ENCODE data around the gene MAMDC4. TPM values are rescaled to one million over a fixed set of nuclear protein-coding genes. Genes with fewer than 3 reads are reported as not detected.

MAMDC4 gene
- total RNA-seq, 1 donor from 2014 or later, result 8.5 TPM

GRCh38 chr9:136888454-136888853, 36.3 kb downstream of the MAMDC4 start:
- H4K20me1 ChIP-seq (ENCODE audit: insufficient read depth, low read length), result peaks cover 26% of the 10 kb centered on the region
- Mint-ChIP-seq H3K9me3 (ENCODE audit: unreplicated experiment) (no peaks in the 10 kb centered on the region), H3K4me3 (ENCODE audit: unreplicated experiment) (no peak overlapping the region), H3K36me3 (ENCODE audit: low read depth, unreplicated experiment) (peaks cover 3% of the 10 kb centered on the region), H3K27me3 (ENCODE audit: low read depth, unreplicated experiment) (no peaks in the 10 kb centered on the region), H3K27ac (ENCODE audit: unreplicated experiment) (no peak overlapping the region), H3K4me1 (ENCODE audit: low read depth, unreplicated experiment) (peaks cover 4% of the 10 kb centered on the region)
- no peaks in the 10 kb centered on the region for H3K4me1 ChIP-seq (ENCODE audit: insufficient read depth, low read length)
- H3K27ac ChIP-seq (ENCODE audit: low read depth, low read length), result no peak overlapping the region
- no peaks in the 10 kb centered on the region for H3K36me3 ChIP-seq (ENCODE audit: insufficient read depth, low read length)
- no peak for FAIRE-seq
- no peak overlapping the region for H3K4me2 ChIP-seq (ENCODE audit: low read length)
- H2AFZ ChIP-seq (ENCODE audit: low read depth, low read length), result no peak overlapping the region
- TF ChIP-seq CTCF (IDR thresholded peaks at IDR 0.05; ENCODE audit: insufficient read depth, low read depth, low read length), result no peak
- no peak for TF ChIP-seq EZH2 (IDR thresholded peaks at IDR 0.05; ENCODE audit: insufficient read depth, low read length)
- H3K4me3 ChIP-seq (ENCODE audit: insufficient read depth, low read depth, low read length), result no peak overlapping the region
- H3K27me3 ChIP-seq (ENCODE audit: insufficient read depth, low read length), result no peaks in the 10 kb centered on the region
- no peak for DNase-seq (ENCODE audit: low read depth)
- no peak overlapping the region for H3K9ac ChIP-seq (ENCODE audit: low read length)
- H3K79me2 ChIP-seq (ENCODE audit: insufficient read depth, low read length), result peaks cover 60% of the 10 kb centered on the region
- H3K9me3 ChIP-seq (ENCODE audit: insufficient read depth, low read depth, low read length), result no peaks in the 10 kb centered on the region

GRCh38 chr9:136889858-136890257, 37.7 kb downstream of the MAMDC4 start:
- Mint-ChIP-seq H3K9me3 (ENCODE audit: unreplicated experiment) (peaks cover 2% of the 10 kb centered on the region), H3K27ac (ENCODE audit: unreplicated experiment) (no peak overlapping the region), H3K36me3 (ENCODE audit: low read depth, unreplicated experiment) (peaks cover 6% of the 10 kb centered on the region), H3K27me3 (ENCODE audit: low read depth, unreplicated experiment) (no peaks in the 10 kb centered on the region), H3K4me1 (ENCODE audit: low read depth, unreplicated experiment) (peaks cover 4% of the 10 kb centered on the region), H3K4me3 (ENCODE audit: unreplicated experiment) (no peak overlapping the region)
- Histone ChIP-seq H3K4me2 (ENCODE audit: low read length) (no peak overlapping the region), H4K20me1 (ENCODE audit: insufficient read depth, low read length) (peaks cover 33% of the 10 kb centered on the region), H3K27ac (ENCODE audit: low read depth, low read length) (no peak overlapping the region), H3K4me1 (ENCODE audit: insufficient read depth, low read length) (no peaks in the 10 kb centered on the region), H3K36me3 (ENCODE audit: insufficient read depth, low read length) (no peaks in the 10 kb centered on the region), H2AFZ (ENCODE audit: low read depth, low read length) (no peak overlapping the region), H3K9ac (ENCODE audit: low read length) (no peak overlapping the region), H3K79me2 (ENCODE audit: insufficient read depth, low read length) (peaks cover 70% of the 10 kb centered on the region), H3K9me3 (ENCODE audit: insufficient read depth, low read depth, low read length) (no peaks in the 10 kb centered on the region), H3K27me3 (ENCODE audit: insufficient read depth, low read length) (no peaks in the 10 kb centered on the region), H3K4me3 (ENCODE audit: insufficient read depth, low read depth, low read length) (no peak overlapping the region)
- TF ChIP-seq EZH2 (IDR thresholded peaks at IDR 0.05; ENCODE audit: insufficient read depth, low read length) (no peak), CTCF (IDR thresholded peaks at IDR 0.05; ENCODE audit: insufficient read depth, low read depth, low read length) (no peak)
- FAIRE-seq (no peak), DNase-seq (ENCODE audit: low read depth) (no peak)

- no peak overlapping the region for H2AFZ ChIP-seq (ENCODE audit: low read depth, low read length)
- H3K4me3 Mint-ChIP-seq (ENCODE audit: unreplicated experiment), result no peak overlapping the region
- H3K9me3 ChIP-seq (ENCODE audit: insufficient read depth, low read depth, low read length), result no peaks in the 10 kb centered on the region
- no peak overlapping the region for H3K27ac ChIP-seq (ENCODE audit: low read depth, low read length)
- H3K79me2 ChIP-seq (ENCODE audit: insufficient read depth, low read length), result peaks cover 78% of the 10 kb centered on the region
- no peak for DNase-seq (ENCODE audit: low read depth)
- H3K4me2 ChIP-seq (ENCODE audit: low read length), result no peak overlapping the region
- no peak overlapping the region for H3K9ac ChIP-seq (ENCODE audit: low read length)
- no peaks in the 10 kb centered on the region for H3K27me3 ChIP-seq (ENCODE audit: insufficient read depth, low read length)
- peaks cover 4% of the 10 kb centered on the region for H3K4me1 Mint-ChIP-seq (ENCODE audit: low read depth, unreplicated experiment)
- TF ChIP-seq EZH2 (IDR thresholded peaks at IDR 0.05; ENCODE audit: insufficient read depth, low read length) (no peak), CTCF (IDR thresholded peaks at IDR 0.05; ENCODE audit: insufficient read depth, low read depth, low read length) (no peak)
- no peak overlapping the region for H3K4me3 ChIP-seq (ENCODE audit: insufficient read depth, low read depth, low read length)
- peaks cover 2% of the 10 kb centered on the region for H3K9me3 Mint-ChIP-seq (ENCODE audit: unreplicated experiment)
- no peak overlapping the region for H3K27ac Mint-ChIP-seq (ENCODE audit: unreplicated experiment)
- no peak for FAIRE-seq
- peaks cover 9% of the 10 kb centered on the region for H3K36me3 Mint-ChIP-seq (ENCODE audit: low read depth, unreplicated experiment)
- no peaks in the 10 kb centered on the region for H3K4me1 ChIP-seq (ENCODE audit: insufficient read depth, low read length)
- no peaks in the 10 kb centered on the region for H3K36me3 ChIP-seq (ENCODE audit: insufficient read depth, low read length)
- peaks cover 41% of the 10 kb centered on the region for H4K20me1 ChIP-seq (ENCODE audit: insufficient read depth, low read length)
- no peaks in the 10 kb centered on the region for H3K27me3 Mint-ChIP-seq (ENCODE audit: low read depth, unreplicated experiment)
These were observed 38.5 kb downstream of the MAMDC4 start for GRCh38 chr9:136890661-136891060.
